GM21423 (cell line): ENCODE measurements around the gene NEK7.
"Not testable (repeated sequence)": the region's sequence is repeated elsewhere in the genome, so short reads cannot be mapped to it uniquely, and the experiment has no call there.

Experiments used
- ATAC-seq: cut with Tn5 transposase; IDR thresholded peaks from one replicate; pipeline ENCODE4 v1.9.1; 2021; ENCODE audit warnings: mild to moderate bottlenecking, moderate library complexity; ENCODE audit not compliant: unreplicated experiment

Gene NEK7

DNA sequence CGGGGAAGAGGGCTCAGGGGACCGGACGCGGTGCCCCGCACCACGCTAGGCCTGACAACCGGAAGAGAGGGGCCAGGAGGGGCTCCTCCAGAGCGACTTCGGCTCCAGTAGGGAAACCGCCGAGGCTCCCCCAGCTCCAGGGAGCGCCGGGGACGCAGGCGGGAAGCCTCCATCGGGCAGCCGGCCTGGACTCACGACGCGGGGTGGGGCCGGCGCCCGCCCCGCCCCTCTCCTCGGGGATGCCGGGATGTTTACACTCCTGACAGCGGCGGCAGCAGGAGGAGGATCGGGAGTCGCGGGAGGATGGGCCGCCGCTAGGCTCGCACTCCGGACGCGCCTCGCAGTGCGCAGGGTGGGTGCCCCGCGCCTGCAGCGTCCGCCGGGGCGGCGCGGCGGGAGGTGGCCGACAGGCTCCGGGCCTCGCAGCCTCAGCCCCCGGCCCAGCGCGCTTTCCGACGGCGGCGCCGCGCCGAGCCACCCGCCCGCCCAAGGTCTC is at the start of gene NEK7:
TSS of gene NEK7 (plus strand) at position 254 of the 496 bp plus-strand sequence. CDS start 75,583 bp downstream, outside the sequence.
- ATAC-seq: peak; percentile 40

GRCh38 chr1:198107091-198107501 is 49.7 kb upstream of the NEK7 start:
- no peak for ATAC-seq

- ATAC-seq: no peak
Observed at GRCh38 chr1:198108636-198109370, 48.0 kb upstream of the NEK7 start.

- no peak for ATAC-seq
Observed at GRCh38 chr1:198109371-198109715, 47.5 kb upstream of the NEK7 start.

- no peak for ATAC-seq
Observed at GRCh38 chr1:198113342-198113750, 43.5 kb upstream of the NEK7 start.

DNA sequence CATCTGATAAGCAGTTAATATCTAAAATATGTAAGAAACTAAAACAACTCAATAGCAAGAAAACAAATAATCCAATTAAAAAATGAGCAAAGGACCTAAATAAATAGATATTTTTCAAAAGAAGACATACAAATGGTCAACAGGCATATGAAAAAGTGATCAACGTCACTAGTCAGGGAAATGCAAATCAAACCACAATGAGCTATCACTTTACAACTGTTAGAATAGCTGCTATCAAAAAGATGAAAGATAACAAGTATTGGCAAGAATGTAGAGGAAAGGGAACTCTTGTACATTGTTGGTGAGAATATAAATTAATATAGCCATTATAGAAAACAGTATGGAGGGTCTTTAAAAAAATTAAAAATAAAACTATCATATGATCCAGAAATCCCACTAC is 40.7 kb upstream of the NEK7 start:
- no peak for ATAC-seq

- no peak for ATAC-seq
Observed at GRCh38 chr1:198116469-198116868, 40.3 kb upstream of the NEK7 start.

DNA sequence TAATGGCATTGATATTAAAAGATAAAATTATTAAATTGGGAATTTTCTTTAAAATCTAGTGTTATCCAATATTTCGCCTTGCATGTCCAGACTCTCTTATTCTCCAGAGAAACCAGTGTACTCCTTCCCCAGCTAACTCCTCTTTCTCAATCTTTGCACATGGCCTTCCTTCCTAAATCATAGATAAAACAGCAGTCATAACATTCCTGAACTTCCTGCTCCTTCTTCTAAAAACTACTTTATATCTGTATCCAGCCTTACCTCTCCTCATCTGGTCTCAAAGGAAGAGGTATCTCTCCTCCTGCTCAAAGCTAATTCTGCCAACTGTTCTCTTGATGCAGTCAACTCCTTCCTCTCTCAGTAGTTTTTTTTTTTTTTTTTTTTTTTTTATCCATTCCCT is 39.5 kb upstream of the NEK7 start:
- ATAC-seq: no peak

- no peak for ATAC-seq
Observed at GRCh38 chr1:198118134-198118533, 38.7 kb upstream of the NEK7 start.

GRCh38 chr1:198119906-198120305 is 36.9 kb upstream of the NEK7 start:
- no peak for ATAC-seq

DNA sequence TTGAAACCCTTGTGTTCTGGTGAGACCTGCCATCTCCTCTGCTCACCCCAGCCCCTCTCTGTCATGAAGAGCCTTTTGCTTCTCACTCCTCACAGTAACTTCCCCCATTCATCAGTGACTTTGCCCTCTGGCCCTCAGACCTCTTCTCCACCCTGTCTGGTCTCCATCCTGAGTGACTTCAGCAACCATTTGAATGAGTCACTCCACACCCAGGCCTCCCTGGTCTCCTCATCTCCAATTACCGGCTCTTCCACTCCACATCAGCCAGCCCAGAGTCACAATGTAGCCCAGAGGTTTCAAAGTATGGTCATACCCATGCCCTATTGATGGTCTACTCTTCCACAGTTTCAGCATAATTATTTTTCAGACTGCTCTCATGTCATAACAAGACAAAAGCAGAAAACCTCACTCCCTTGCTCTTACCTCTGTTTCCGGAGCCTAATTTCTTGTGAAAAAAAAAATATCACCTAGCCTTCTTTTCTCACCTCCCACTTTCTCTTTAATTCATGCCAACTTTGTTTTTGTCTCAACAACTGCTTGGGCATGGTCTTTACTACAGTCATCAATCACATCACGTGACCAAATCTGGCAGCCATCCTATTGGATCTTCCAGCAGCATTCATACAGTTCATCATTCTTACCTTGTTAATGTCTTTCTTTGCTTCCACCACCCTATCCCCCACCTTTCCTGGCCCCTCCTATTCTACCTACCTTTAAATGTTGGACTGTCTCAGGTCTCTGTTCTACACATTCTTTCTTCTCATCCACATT is 35.6 kb upstream of the NEK7 start:
- no peak for ATAC-seq

- ATAC-seq: no peak
Observed at GRCh38 chr1:198122693-198123092, 34.1 kb upstream of the NEK7 start.

GRCh38 chr1:198123133-198123532 is 33.7 kb upstream of the NEK7 start:
- ATAC-seq: no peak

DNA sequence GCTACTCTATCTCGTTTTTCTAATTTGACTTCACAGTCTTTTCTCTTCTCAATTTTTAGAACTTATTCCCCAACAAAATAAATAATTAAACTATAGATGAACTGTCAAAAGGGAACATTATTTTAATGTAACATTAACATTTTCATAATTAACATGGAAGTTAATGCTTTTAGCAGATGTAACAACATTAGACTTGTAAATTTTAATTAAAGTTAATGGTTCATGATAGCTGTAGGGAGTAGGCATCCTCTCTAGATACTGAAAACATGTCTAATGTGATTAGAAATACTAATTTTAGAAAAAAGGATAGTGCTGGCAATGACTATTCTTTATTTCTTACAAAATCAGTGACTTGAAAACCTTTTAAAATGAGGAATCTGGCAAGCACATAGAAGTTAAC is 32.1 kb upstream of the NEK7 start:
- ATAC-seq: no peak

- ATAC-seq: no peak
Observed at GRCh38 chr1:198125995-198126735, 30.6 kb upstream of the NEK7 start.

DNA sequence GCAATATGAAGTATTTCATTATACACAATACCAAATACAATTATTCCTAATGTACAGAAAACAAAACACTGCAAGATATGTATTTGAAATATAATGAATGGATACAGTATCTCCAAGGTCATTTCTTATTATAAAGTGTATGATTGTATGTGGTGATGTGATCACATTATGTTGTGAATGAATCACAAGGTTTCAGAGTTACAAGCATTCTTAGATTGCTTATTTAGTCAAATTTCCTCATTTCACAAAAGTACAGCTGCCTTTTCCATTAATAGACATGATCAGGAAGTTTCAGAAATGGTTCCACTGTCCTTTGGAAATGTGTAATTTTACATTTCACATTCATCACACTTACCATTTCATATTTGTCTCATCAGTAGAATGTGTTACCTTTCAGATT is 28.3 kb upstream of the NEK7 start:
- no peak for ATAC-seq

DNA sequence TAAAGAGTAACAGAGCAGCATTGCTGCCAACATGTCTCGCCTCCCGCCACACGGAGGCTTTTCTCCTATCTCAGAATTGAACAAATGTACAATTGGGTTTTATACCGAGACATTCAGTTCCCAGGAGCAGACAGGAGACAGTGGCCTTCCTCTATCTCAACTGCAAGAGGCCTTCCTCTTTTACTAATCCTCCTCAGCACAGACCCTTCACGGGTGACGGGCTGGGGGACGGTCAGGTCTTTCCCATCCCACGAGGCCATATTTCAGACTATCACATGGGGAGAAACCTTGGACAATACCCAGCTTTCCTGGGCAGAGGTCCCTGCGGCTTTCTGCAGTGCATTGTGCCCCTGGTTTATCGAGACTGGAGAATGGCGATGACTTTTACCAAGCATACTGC is 26.7 kb upstream of the NEK7 start:
- ATAC-seq: not testable (repeated sequence)

GRCh38 chr1:198132060-198132781 is 24.6 kb upstream of the NEK7 start:
- peak; percentile 49 for ATAC-seq

DNA sequence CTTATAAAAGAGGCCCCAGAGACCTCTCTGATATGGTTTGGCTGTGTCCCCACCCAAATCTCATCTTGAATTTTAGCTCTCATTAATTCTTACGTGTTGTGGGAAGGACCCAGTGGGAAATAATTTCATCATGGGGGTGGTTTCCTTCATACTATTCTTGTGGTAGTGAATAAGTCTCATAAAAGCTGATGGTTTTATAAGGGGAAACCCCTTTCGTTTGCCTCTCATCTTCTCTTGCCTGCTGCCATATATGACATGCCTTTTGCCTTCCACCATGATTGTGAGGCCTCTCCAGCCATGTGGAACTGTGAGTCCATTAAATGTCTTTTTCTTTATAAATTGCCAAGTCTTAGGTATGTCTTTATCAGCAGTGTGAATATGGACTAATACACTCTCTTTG is 22.5 kb upstream of the NEK7 start:
- ATAC-seq: no peak

DNA sequence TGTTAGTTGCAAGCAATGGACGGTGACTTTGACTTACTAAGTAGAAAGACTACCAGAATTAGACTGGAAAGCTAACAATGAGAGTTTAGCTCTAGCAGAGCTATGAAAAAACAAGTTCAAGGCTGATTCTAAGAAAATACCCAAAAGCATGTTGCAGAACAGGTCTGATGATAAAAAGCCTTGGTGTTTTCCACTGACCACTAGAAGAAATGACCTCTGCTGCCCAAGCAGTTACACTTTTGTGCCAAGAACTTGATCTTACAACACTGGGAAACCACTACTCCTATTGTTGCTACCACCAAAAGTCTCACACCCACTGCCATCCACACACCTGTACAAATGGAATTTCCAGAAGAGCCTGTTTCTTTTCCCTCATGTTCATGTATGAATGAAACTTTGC is 21.4 kb upstream of the NEK7 start:
- ATAC-seq: no peak
